ENCODE measurements around the gene PALM.
"Not testable (repeated sequence)": the region's sequence is repeated elsewhere in the genome, so short reads cannot be mapped to it uniquely, and the experiment has no call there.

Gene PALM

GRCh38 chr19:741506-742131, 32.9 kb downstream of the PALM start:
- TF ChIP-seq POLR2A (IDR thresholded peaks at IDR 0.05; ENCODE audit: low read depth, low read length) = no peak
- DNase-seq (ENCODE audit: insufficient read length, low spot score) (no peak), FAIRE-seq (no peak)

GRCh38 chr19:742540-743075, 33.9 kb downstream of the PALM start:
- DNase-seq (ENCODE audit: insufficient read length, low spot score) (no peak), FAIRE-seq (no peak)
- no peak for TF ChIP-seq POLR2A (IDR thresholded peaks at IDR 0.05; ENCODE audit: low read depth, low read length)

DNA sequence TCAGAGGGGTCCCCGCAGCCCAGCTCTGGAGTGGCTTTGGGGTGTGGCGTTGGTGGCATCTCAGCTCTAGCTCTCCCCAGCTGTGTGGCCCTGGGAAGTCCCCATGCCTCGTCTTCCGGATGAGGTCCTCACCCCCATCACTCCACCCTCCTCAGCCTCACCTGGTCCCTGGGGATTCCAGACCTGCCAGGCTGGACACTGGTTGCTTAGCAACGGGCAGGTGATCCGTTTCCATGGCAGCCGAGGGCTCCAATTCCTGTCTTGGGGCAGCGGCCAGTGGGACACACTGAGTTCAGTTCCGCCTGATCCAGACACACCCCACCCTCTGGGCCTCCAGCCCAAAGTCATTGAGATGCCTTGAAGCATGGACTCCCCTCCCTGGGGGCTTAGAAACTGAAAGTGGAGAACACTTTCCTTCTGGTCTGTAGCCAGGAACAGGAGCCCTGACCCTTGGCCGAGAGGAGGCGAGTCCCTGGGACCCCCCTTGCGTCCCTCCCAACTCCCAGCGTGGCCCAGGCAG, 34.5 kb downstream of the PALM start:
- no peak for TF ChIP-seq POLR2A (IDR thresholded peaks at IDR 0.05; ENCODE audit: low read depth, low read length)
- no peak for FAIRE-seq
- DNase-seq (ENCODE audit: insufficient read length, low spot score) = no peak

DNA sequence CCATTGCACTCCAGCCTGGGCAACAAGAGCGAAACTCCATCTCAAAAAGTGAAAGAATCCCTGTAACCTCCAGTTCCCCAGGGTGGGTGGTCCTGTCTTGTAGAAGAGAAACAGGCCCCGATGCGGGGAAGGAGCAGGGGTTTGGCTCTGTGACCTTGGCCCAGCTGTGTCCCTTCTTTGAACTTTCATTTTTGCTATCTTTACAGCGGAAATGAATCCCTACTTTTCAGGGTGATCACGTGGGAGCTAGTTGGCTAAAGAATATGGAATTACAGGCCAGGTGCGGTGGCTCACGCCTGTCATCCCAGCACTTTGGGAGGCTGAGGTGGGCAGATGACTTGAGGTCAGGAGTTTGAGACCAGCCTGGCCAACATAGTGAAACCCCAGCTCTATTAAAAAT, 36.4 kb downstream of the PALM start:
- DNase-seq (ENCODE audit: insufficient read length, low spot score); FAIRE-seq: not testable (repeated sequence)

DNA sequence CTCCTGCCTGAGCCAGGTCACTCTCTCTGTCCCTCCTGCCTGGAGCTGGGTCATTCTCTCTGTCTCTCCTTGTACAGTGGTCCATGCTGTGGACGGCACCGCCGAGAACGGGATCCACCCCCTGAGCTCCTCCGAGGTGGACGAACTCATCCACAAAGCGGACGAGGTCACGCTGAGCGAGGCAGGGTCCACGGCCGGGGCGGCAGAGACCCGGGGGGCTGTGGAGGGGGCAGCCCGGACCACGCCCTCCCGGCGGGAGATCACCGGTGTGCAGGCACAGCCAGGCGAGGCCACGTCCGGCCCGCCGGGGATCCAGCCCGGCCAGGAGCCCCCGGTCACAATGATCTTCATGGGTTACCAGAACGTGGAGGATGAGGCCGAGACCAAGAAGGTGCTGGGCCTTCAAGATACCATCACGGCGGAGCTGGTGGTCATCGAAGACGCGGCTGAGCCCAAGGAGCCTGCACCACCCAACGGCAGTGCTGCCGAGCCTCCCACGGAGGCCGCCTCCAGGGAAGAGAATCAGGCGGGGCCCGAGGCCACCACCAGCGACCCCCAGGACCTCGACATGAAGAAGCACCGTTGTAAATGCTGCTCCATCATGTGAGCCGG, 37.6 kb downstream of the PALM start:
- DNase-seq (ENCODE audit: insufficient read length, low spot score) (no peak), FAIRE-seq (no peak)
- no peak for TF ChIP-seq POLR2A (IDR thresholded peaks at IDR 0.05; ENCODE audit: low read depth, low read length)

DNA sequence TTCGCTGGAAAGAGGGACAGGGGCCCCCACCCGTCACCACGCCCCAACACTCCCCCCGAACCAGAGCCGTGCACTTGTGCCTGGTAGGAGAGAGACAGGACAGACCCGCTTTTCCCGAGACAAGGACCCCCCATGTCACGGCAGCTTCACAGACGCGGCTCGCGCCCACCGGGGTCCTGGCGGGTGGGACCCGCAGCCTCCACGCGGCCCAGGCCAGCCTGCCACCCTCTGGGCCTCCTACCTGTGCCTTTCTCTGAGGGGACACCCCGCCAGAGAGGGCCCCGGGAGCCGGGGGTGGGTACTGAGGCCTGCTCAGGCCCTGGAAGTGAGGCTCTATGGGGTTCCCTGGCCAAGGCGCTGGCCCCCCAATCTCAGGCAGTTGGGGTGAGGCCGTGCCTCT, 38.2 kb downstream of the PALM start:
- no peak for TF ChIP-seq POLR2A (IDR thresholded peaks at IDR 0.05; ENCODE audit: low read depth, low read length)
- DNase-seq (ENCODE audit: insufficient read length, low spot score) (no peak), FAIRE-seq (no peak)

GRCh38 chr19:747432-748273, 38.9 kb downstream of the PALM start:
- FAIRE-seq (no peak), DNase-seq (ENCODE audit: insufficient read length, low spot score) (no peak)
- TF ChIP-seq POLR2A (IDR thresholded peaks at IDR 0.05; ENCODE audit: low read depth, low read length) = no peak

GRCh38 chr19:748274-748598, 39.5 kb downstream of the PALM start:
- no peak for TF ChIP-seq POLR2A (IDR thresholded peaks at IDR 0.05; ENCODE audit: low read depth, low read length)
- DNase-seq (ENCODE audit: insufficient read length, low spot score) (no peak), FAIRE-seq (no peak)

- DNase-seq (ENCODE audit: insufficient read length, low spot score) (no peak), FAIRE-seq (no peak)
- no peak for TF ChIP-seq POLR2A (IDR thresholded peaks at IDR 0.05; ENCODE audit: low read depth, low read length)
Measured at GRCh38 chr19:749811-750210, 41.1 kb downstream of the PALM start.

DNA sequence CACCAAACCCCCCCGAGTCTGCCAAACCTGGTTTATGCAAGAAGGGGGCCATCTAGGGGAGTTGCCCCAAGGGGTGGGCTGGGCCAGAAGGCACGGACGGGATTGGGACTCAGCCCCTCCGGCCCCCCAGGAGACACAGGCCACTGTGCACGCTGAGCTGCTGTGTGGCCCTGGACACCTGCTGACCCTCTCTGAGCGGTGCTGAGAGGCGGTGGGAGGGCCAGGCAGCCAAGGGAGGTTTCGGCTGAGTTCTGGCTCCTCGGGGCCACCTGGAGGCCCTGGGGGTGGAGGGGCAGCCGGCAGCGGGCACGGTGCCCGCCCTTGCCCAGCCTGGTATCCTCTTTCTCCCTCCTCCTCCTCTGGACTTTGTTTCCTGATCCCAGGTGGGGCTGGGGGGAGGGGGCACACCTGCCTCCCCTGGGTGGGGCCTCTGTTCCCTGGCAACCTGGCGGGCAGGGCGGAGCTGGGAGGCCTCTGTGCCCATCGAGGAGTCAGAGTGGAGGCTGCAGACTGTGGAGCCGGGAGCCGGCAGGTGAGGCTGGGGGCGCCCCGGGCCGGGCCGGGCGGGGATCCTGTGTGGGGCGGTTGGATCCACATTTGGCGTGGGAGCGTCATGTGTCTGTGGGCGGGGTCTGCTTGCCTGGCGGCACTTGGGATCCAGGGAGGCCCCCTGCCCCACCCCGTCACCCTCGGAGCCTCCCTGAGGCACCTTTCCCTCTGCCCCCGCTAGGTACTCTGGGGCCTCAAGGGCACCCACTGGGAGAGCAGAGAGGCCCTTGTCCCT, 42.1 kb downstream of the PALM start, which contains the start of gene MISP:
Gene MISP, plus strand, starts transcription at position 473 of the 784 bp plus-strand sequence. CDS start 5,835 bp downstream, outside the sequence.
- TF ChIP-seq POLR2A (IDR thresholded peaks at IDR 0.05; ENCODE audit: low read depth, low read length) = no peak
- no peak for DNase-seq (ENCODE audit: insufficient read length, low spot score)
- FAIRE-seq = no peak

GRCh38 chr19:751501-752341, 43.0 kb downstream of the PALM start:
- peak; percentile 99 for DNase-seq (ENCODE audit: insufficient read length, low spot score)
- TF ChIP-seq POLR2A (IDR thresholded peaks at IDR 0.05; ENCODE audit: low read depth, low read length) = no peak
- peak; percentile 57 for FAIRE-seq

GRCh38 chr19:752652-753517, 44.1 kb downstream of the PALM start:
- 0 out of 2 replicates have a peak, but pooled peaks have one; percentile 18 for TF ChIP-seq POLR2A (IDR thresholded peaks at IDR 0.05; ENCODE audit: low read depth, low read length)
- peak; percentile 97 for DNase-seq (ENCODE audit: insufficient read length, low spot score)
- FAIRE-seq = peak; percentile 38

Data from H54 (cell line).